Natural killer cell (primary cell): ENCODE results near the gene RAD51B. TPM values are rescaled to one million over a fixed set of nuclear protein-coding genes. Genes with fewer than 3 reads are reported as not detected.

Experiments
- ATAC-seq, 3 donors: fragments of 150-1000 bp in 2 of 3; fragments of 200-7000 bp in 1 of 3; cut with Tn5 transposase; 1 replicate in 1 of 3; 2 replicates in 2 of 3; pipeline ENCODE4 v1.10.0; 2021; ENCODE audit warnings: mild to moderate bottlenecking in 2 of 3, moderate library complexity in 2 of 3
- DNase-seq, 2 donors: peaks; one replicate each; pipeline versions ENCODE4 v3.0.0 to v3.0.0-alpha.2; 2013 to 2021; ENCODE audit warnings: mixed read lengths in 1 of 2
- H3K27ac ChIP-seq: one replicate; pipeline ENCODE4 v1.5.1; 2013; ENCODE audit warnings: mild to moderate bottlenecking, low read length
- H3K27me3 ChIP-seq: one replicate; pipeline ENCODE4 v1.6.1; 2013; ENCODE audit warnings: low read length; ENCODE audit not compliant: control insufficient read depth, insufficient read depth
- H3K36me3 ChIP-seq: one replicate; pipeline ENCODE4 v1.6.1; 2013; ENCODE audit warnings: low read length; ENCODE audit not compliant: control insufficient read depth, insufficient read depth
- H3K4me1 ChIP-seq: one replicate; pipeline ENCODE4 v1.6.1; 2013; ENCODE audit warnings: low read length; ENCODE audit not compliant: control insufficient read depth, insufficient read depth
- H3K4me3 ChIP-seq: one replicate; pipeline ENCODE4 v1.5.1; 2013; ENCODE audit warnings: low read length
- H3K9me3 ChIP-seq: one replicate; pipeline ENCODE4 v1.6.1; 2013; ENCODE audit warnings: low read length; ENCODE audit not compliant: control insufficient read depth, insufficient read depth
- H3K27ac Mint-ChIP-seq, 2 donors: one replicate each; pipeline ENCODE4 v1.8.0; 2022; ENCODE audit warnings: mild to moderate bottlenecking in 2 of 2, mixed read lengths in 2 of 2, moderate library complexity in 1 of 2
- H3K27me3 Mint-ChIP-seq, 2 donors: one replicate each; pipeline ENCODE4 v1.8.0; 2022; ENCODE audit warnings: low read depth in 2 of 2, mixed read lengths in 2 of 2
- H3K36me3 Mint-ChIP-seq: one replicate; pipeline ENCODE4 v1.8.0; 2022; ENCODE audit warnings: mixed read lengths
- H3K4me1 Mint-ChIP-seq, 2 donors: one replicate each; pipeline ENCODE4 v1.8.0; 2022; ENCODE audit warnings: mixed read lengths in 2 of 2
- H3K4me3 Mint-ChIP-seq: one replicate; pipeline ENCODE4 v1.8.0; 2022; ENCODE audit warnings: mild to moderate bottlenecking, moderate library complexity, mixed read lengths
- H3K9me3 Mint-ChIP-seq, 2 donors: one replicate each; pipeline ENCODE4 v1.8.0; 2022; ENCODE audit warnings: mixed read lengths in 2 of 2
- WGBS: methylation state at CpG from one replicate; pipeline ENCODE4 v1.1.7; 2013; ENCODE audit warnings: missing lambda C conversion rate; ENCODE audit not compliant: insufficient coverage; 5-methylcytosine and 5-hydroxymethylcytosine counted together
- intact Hi-C: fragments of 100-400 bp; cut with micrococcal nuclease; formaldehyde crosslinking; loops from one replicate; pipeline ENCODE4 v1.14.2; 2022
- total RNA-seq, 4 donors: library from RNA; stranded (reverse); fragments of 120-200 nt in 1 of 4; gene quantifications; one replicate each; pipeline versions ENCODE4 v1.2.3 to v1.2.4, GENCODE V29; 2013 to 2022
- TF ChIP-seq, protein P1 (sequence below): fragments of 200-600 bp; IDR thresholded peaks from one replicate; pipeline ENCODE4 v1.8.0; 2022; ENCODE audit warnings: antibody characterized with exemption

Gene RAD51B
- total RNA-seq, 3 donors from 2014 or later (not counting 1 experiment from before 2014, with no cell fraction given): 28.1 to 37.6 (median 28.6) TPM

DNA sequence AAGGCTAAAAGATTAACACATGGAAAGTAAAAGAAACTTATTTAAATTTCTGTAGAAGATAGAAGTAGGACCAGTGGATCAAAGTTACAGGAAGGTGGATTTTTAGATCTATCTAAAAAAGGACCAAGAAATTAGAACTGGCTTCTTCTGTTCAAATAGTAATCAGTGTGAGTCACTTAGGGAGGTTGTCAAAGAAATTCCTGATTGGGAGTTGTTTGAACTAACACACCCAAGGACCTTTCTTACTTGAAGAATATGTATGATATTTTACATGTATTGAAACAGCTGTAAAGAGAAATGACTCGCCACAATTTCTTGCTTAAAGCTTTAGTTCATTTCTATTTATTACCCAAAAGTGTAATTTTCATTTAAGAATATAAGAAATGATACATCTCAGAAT lies 256.9 kb downstream of the RAD51B start:
- DNase-seq: no peak
- Histone ChIP-seq H3K27me3 (no peaks in the 10 kb centered on the region), H3K4me1 (no peaks in the 10 kb centered on the region), H3K27ac (no peak overlapping the region), H3K9me3 (no peaks in the 10 kb centered on the region), H3K36me3 (no peaks in the 10 kb centered on the region), H3K4me3 (no peak overlapping the region)
- Mint-ChIP-seq H3K4me3 (no peak overlapping the region), H3K4me1 (peaks cover 0 to 4% of the 10 kb centered on the region in 2 donors), H3K36me3 (peaks cover 22% of the 10 kb centered on the region), H3K9me3 (peaks cover 6% of the 10 kb centered on the region in 2 donors), H3K27ac (no peak overlapping the region), H3K27me3 (no peaks in the 10 kb centered on the region)
- no CpG with 5 or more reads among the region's 1 CpG for whole genome bisulfite sequencing
- intact Hi-C loops: no loop called here
- TF ChIP-seq, protein P1, sequence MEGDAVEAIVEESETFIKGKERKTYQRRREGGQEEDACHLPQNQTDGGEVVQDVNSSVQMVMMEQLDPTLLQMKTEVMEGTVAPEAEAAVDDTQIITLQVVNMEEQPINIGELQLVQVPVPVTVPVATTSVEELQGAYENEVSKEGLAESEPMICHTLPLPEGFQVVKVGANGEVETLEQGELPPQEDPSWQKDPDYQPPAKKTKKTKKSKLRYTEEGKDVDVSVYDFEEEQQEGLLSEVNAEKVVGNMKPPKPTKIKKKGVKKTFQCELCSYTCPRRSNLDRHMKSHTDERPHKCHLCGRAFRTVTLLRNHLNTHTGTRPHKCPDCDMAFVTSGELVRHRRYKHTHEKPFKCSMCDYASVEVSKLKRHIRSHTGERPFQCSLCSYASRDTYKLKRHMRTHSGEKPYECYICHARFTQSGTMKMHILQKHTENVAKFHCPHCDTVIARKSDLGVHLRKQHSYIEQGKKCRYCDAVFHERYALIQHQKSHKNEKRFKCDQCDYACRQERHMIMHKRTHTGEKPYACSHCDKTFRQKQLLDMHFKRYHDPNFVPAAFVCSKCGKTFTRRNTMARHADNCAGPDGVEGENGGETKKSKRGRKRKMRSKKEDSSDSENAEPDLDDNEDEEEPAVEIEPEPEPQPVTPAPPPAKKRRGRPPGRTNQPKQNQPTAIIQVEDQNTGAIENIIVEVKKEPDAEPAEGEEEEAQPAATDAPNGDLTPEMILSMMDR: no peak
- ATAC-seq: no peak

DNA sequence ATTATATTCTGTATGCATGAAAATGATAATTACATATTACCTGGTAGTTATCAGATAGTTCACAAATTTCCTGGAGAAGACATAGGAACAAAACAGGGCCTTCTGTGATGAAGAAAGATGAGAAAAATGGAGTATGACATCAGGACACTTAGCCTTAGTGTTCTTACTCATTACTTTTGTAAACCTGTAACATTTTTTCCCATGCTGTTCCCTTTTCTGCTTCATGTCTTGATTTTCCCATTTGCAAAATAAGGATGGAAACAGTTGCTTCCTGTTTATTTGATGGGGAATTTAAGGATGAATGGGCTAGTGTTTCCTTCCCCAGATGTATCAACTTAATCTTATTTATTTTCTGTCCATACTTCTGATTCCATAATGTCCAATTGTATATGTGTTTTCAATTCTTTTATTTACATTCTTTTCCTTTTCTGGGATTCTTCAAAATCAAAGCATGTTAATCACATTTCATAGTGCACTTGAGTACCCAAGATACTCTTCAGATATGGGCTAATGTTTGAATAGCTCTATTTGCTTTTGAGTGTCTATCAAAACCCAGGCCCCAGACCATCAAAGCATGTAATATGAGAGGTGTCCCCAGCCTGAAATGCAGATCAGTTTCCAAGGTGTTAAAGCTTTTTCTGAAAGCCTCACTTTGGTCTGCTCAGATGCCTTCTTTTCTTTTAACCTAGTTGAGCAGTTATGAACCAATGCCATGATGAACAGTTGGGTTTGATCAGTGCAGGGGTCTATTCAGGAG lies 260.5 kb downstream of the RAD51B start:
- ATAC-seq: no peak
- Mint-ChIP-seq H3K36me3 (no peaks in the 10 kb centered on the region), H3K4me1 (peaks cover 3 to 5% of the 10 kb centered on the region in 2 donors), H3K27me3 (no peaks in the 10 kb centered on the region), H3K4me3 (no peak overlapping the region), H3K9me3 (no peaks in the 10 kb centered on the region), H3K27ac (no peak overlapping the region)
- no peaks in the 10 kb centered on the region for H3K4me1 ChIP-seq
- TF ChIP-seq, protein P1: no peak
- no peaks in the 10 kb centered on the region for H3K27me3 ChIP-seq
- H3K27ac ChIP-seq: no peak overlapping the region
- no peak overlapping the region for H3K4me3 ChIP-seq
- intact Hi-C loops: no loop called here
- no peaks in the 10 kb centered on the region for H3K36me3 ChIP-seq
- DNase-seq: no peak
- no peaks in the 10 kb centered on the region for H3K9me3 ChIP-seq

GRCh38 chr14:68081489-68081888 lies 261.9 kb downstream of the RAD51B start:
- 17% methylated on average over 4 of the region's 5 CpGs for WGBS
- H3K4me3 Mint-ChIP-seq: no peak overlapping the region

More at GRCh38 chr14:68081489-68081888, 261.9 kb downstream of the RAD51B start:
- intact Hi-C loops: no loop called here
- Histone ChIP-seq H3K9me3 (no peaks in the 10 kb centered on the region), H3K4me3 (no peak overlapping the region), H3K27me3 (no peaks in the 10 kb centered on the region), H3K36me3 (no peaks in the 10 kb centered on the region), H3K27ac (no peak overlapping the region), H3K4me1 (no peaks in the 10 kb centered on the region)
- DNase-seq (no peak), ATAC-seq (no peak)
- Mint-ChIP-seq H3K9me3 (no peaks in the 10 kb centered on the region), H3K27me3 (no peaks in the 10 kb centered on the region), H3K27ac (no peak overlapping the region), H3K36me3 (no peaks in the 10 kb centered on the region), H3K4me1 (peaks cover 0 to 5% of the 10 kb centered on the region in 2 donors)
- TF ChIP-seq, protein P1: no peak
